Gastroesophageal sphincter (tissue), 4 donors: ENCODE measurements around the gene NMUR1. TPM values are rescaled to one million over a fixed set of nuclear protein-coding genes. Genes with fewer than 3 reads are reported as not detected.

Source experiments
- ATAC-seq: fragments of 150-250 bp; one replicate; pipeline ENCODE4 v1.9.1; 2016; ENCODE audit warnings: mild to moderate bottlenecking, moderate library complexity
- H3K27ac ChIP-seq, 4 donors: fragments of 200-600 bp; sonication (generic) in 3 of 4; 1 replicate in 3 of 4; 2 replicates in 1 of 4; pipeline ENCODE4 v1.5.1; 2016 to 2019
- H3K27me3 ChIP-seq: fragments of 200-600 bp; sonication (generic); one replicate; pipeline ENCODE4 v1.5.1; 2019
- H3K36me3 ChIP-seq, 2 donors: fragments of 200-600 bp; sonication (generic); one replicate each; pipeline ENCODE4 v1.5.1; 2019; ENCODE audit warnings: control low read depth in 1 of 2
- H3K4me1 ChIP-seq, 3 donors: fragments of 200-600 bp; sonication (generic); 1 replicate in 2 of 3; 2 replicates in 1 of 3; pipeline ENCODE4 v1.5.1; 2016 to 2019; ENCODE audit warnings: control low read depth in 2 of 3
- H3K4me3 ChIP-seq, 2 donors: fragments of 200-600 bp; sonication (generic); one replicate each; pipeline ENCODE4 v1.5.1; 2019; ENCODE audit warnings: mild to moderate bottlenecking in 1 of 2, moderate library complexity in 1 of 2
- H3K9me3 ChIP-seq, 3 donors: fragments of 200-600 bp; sonication (generic); one replicate each; pipeline ENCODE4 v1.5.1; 2017 to 2019; ENCODE audit warnings: control low read depth in 2 of 3
- CTCF ChIP-seq, 4 experiments: fragments of 200-600 bp in 2 of 4; fragments of 450-650 bp in 2 of 4; sonication (generic) in 1 of 4; IDR thresholded peaks; one replicate each; pipeline ENCODE4 v1.5.1; 2017 to 2019; ENCODE audit warnings: antibody characterized with exemption in 4 of 4, mild to moderate bottlenecking in 2 of 4, moderate library complexity in 2 of 4
- EP300 ChIP-seq: sonication (generic); formaldehyde crosslinking; IDR thresholded peaks from one replicate; pipeline ENCODE4 v1.6.1; 2017; ENCODE audit warnings: antibody characterized with exemption, mild to moderate bottlenecking
- POLR2A ChIP-seq, 2 donors: fragments of 450-650 bp; IDR thresholded peaks; one replicate each; pipeline ENCODE4 v1.6.1; 2017; ENCODE audit warnings: antibody characterized with exemption in 2 of 2, mild to moderate bottlenecking in 2 of 2, moderate library complexity in 1 of 2
- POLR2AphosphoS5 ChIP-seq: sonication (generic); formaldehyde crosslinking; IDR thresholded peaks from one replicate; pipeline ENCODE4 v1.6.1; 2017; ENCODE audit warnings: antibody characterized with exemption
- WGBS, 2 donors: methylation state at CpG; one replicate each; pipeline ENCODE4 v1.1.5; 2018; ENCODE audit warnings: low coverage in 1 of 2; 5-methylcytosine and 5-hydroxymethylcytosine counted together
- total RNA-seq, 4 donors: library from RNA; depleted of rRNA; stranded (reverse); fragments of >200 nt; gene quantifications; one replicate each; pipeline ENCODE4 v1.1.0, GENCODE V29; 2016

NMUR1 gene
- total RNA-seq, 4 donors from 2014 or later: 2.2 to 7.0 (median 4.7) TPM

DNA sequence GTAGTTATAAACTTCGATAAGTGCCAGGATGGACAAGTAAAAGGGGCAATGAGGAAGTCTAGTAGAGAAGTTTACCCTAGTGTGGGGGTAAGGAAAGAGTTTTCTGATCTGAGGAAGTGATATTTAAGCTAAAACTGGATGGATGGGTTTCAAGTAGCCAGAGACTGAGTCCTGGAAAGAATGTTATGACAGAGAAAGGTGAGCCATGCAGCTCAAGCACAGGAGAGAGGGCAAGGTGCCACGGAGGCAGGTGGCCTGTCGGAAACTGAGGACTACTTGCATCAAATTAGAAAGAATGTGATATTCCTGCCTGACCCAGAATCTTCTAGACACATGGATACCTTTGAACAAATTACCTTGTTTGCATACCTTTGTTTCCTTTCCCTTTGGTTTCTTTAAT lies 26.5 kb downstream of the NMUR1 start:
- no peaks in the 10 kb centered on the region for H3K9me3 ChIP-seq
- no peak overlapping the region for H3K4me3 ChIP-seq
- TF ChIP-seq POLR2A (IDR thresholded peaks at IDR 0.05): no peak
- TF ChIP-seq CTCF (IDR thresholded peaks at IDR 0.05): no peak
- TF ChIP-seq POLR2AphosphoS5: no peak
- no peak for TF ChIP-seq EP300
- no peaks in the 10 kb centered on the region for H3K27me3 ChIP-seq
- H3K36me3 ChIP-seq: peaks cover 0 to 32% of the 10 kb centered on the region in 2 donors
- ATAC-seq: no peak
- H3K27ac ChIP-seq: no peak overlapping the region
- no peaks in the 10 kb centered on the region for H3K4me1 ChIP-seq
- WGBS, 2 donors: 71 to 93% methylated on average over 2 to 3 of the region's 3 CpGs

GRCh38 chr2:231502596-231502995 lies 27.6 kb downstream of the NMUR1 start:
- Histone ChIP-seq H3K9me3 (no peaks in the 10 kb centered on the region), H3K27me3 (no peaks in the 10 kb centered on the region), H3K36me3 (peaks cover 0 to 32% of the 10 kb centered on the region in 2 donors), H3K4me3 (no peak overlapping the region), H3K27ac (no peak overlapping the region), H3K4me1 (no peaks in the 10 kb centered on the region)
- ATAC-seq: no peak
- TF ChIP-seq CTCF (IDR thresholded peaks at IDR 0.05) (no peak), POLR2AphosphoS5 (no peak), EP300 (no peak), POLR2A (IDR thresholded peaks at IDR 0.05) (no peak)

DNA sequence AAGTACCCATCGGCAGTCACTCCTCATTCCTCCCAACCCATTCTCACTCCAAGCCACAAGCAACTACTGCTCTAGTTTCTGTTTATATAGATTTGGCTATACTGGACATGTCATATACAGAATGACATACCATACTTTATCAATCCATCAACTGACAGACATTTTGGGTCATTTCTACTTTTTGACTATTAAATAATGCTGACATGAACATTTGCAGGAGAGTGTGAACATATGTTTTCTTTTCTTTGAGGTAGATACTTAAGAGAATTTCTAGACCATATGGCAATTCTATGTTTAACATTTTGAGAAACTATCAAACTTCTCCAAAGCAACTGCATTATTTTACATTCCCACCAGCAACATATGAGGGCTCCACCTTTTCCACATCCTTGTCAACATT lies 32.6 kb downstream of the NMUR1 start:
- Histone ChIP-seq H3K4me1 (no peaks in the 10 kb centered on the region), H3K9me3 (no peaks in the 10 kb centered on the region), H3K4me3 (no peak overlapping the region), H3K27me3 (no peaks in the 10 kb centered on the region), H3K36me3 (peaks cover 0 to under 1% of the 10 kb centered on the region in 2 donors), H3K27ac (no peak overlapping the region)
- no peak for TF ChIP-seq POLR2A (IDR thresholded peaks at IDR 0.05)
- 87 to 89% methylated on average over 1 of the region's 1 CpG for WGBS, 2 donors
- ATAC-seq: no peak

- Histone ChIP-seq H3K36me3 (no peaks in the 10 kb centered on the region), H3K9me3 (no peaks in the 10 kb centered on the region), H3K4me3 (no peak overlapping the region), H3K4me1 (no peaks in the 10 kb centered on the region), H3K27me3 (no peaks in the 10 kb centered on the region), H3K27ac (no peak overlapping the region)
- WGBS, 2 donors: 65 to 84% methylated on average over 3 of the region's 3 CpGs
- ATAC-seq: no peak
- no peak for TF ChIP-seq POLR2AphosphoS5
Measured at GRCh38 chr2:231494669-231495068, 35.6 kb downstream of the NMUR1 start.

DNA sequence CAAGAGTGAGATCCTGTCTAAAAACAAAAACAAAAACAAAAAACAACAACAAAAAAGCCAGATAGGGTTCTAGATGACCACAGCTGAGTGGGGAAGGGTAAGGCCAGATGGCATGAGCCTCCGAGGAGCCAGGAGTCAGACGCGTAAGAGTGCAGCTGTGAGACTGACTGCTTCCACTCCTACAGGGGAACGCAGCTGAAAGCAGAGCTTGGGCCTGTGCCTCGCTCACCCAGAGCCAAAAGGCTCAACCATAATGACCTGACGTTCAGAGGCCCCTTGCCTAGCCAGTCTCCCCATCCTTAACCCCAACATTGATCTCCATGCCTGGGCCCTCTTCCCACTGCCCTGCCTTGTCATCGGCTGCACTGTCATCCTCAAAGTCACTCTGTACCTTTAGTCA lies 39.4 kb downstream of the NMUR1 start:
- TF ChIP-seq POLR2A (IDR thresholded peaks at IDR 0.05): no peak
- no peak for TF ChIP-seq EP300
- no peak for TF ChIP-seq POLR2AphosphoS5
- TF ChIP-seq CTCF (IDR thresholded peaks at IDR 0.05): no peak
- H3K4me1 ChIP-seq: no peaks in the 10 kb centered on the region
- WGBS, 2 donors: 84 to 88% methylated on average over 4 to 7 of the region's 7 CpGs
- H3K36me3 ChIP-seq: no peaks in the 10 kb centered on the region
- H3K9me3 ChIP-seq: no peaks in the 10 kb centered on the region
- no peak for ATAC-seq
- H3K4me3 ChIP-seq: no peak overlapping the region
- no peak overlapping the region for H3K27ac ChIP-seq
- H3K27me3 ChIP-seq: no peaks in the 10 kb centered on the region

- no peak overlapping the region for H3K4me3 ChIP-seq
- 88% methylated on average over 9 of the region's 14 CpGs; no CpG with 5 or more reads in 1 of the 2 donors for WGBS, 2 donors
- H3K36me3 ChIP-seq: no peaks in the 10 kb centered on the region
- no peaks in the 10 kb centered on the region for H3K4me1 ChIP-seq
- H3K9me3 ChIP-seq: no peaks in the 10 kb centered on the region
- no peak for ATAC-seq
- no peaks in the 10 kb centered on the region for H3K27me3 ChIP-seq
- TF ChIP-seq CTCF (IDR thresholded peaks at IDR 0.05): peak in 1 of 4 experiments; percentile 29
- no peak for TF ChIP-seq POLR2AphosphoS5
- H3K27ac ChIP-seq: no peak overlapping the region
Measured at GRCh38 chr2:231489990-231490389, 40.3 kb downstream of the NMUR1 start.
